Calu3 (cell line): ENCODE data around the gene RPL32. TPM values are rescaled to one million over a fixed set of nuclear protein-coding genes. Genes with fewer than 3 reads are reported as not detected.
"Not testable (repeated sequence)": the region's sequence is repeated elsewhere in the genome, so short reads cannot be mapped to it uniquely, and the experiment has no call there.

ENCODE experiments used
- BruUV-seq: library from RNA; stranded (reverse); fragments of 400-500 nt; replicated peaks from 2 replicates; lab custom pipeline; 2021; lab: Mats Ljungman, UMichigan
- CTCF ChIA-PET: fragments of 300-600 bp; sonication (Branson Sonifier 250); formaldehyde crosslinking; loops from one replicate; lab custom pipeline; 2022; ENCODE audit warnings: antibody characterized with exemption; lab: Charles Lee
- DNase-seq: peaks from one replicate; pipeline ENCODE4 v3.0.0; 2022
- H3K27ac Mint-ChIP-seq: one replicate; pipeline ENCODE4 v1.8.0; 2022; ENCODE audit warnings: mixed read lengths; ENCODE audit not compliant: unreplicated experiment
- H3K27me3 Mint-ChIP-seq: one replicate; pipeline ENCODE4 v1.8.0; 2022; ENCODE audit warnings: mixed read lengths; ENCODE audit not compliant: unreplicated experiment
- H3K36me3 Mint-ChIP-seq: one replicate; pipeline ENCODE4 v1.8.0; 2022; ENCODE audit warnings: mild to moderate bottlenecking, moderate library complexity, mixed read lengths; ENCODE audit not compliant: insufficient read depth, unreplicated experiment
- H3K4me1 Mint-ChIP-seq: one replicate; pipeline ENCODE4 v1.8.0; 2022; ENCODE audit warnings: mild to moderate bottlenecking, low read depth, mixed read lengths; ENCODE audit not compliant: unreplicated experiment
- H3K4me3 Mint-ChIP-seq: one replicate; pipeline ENCODE4 v1.8.0; 2022; ENCODE audit warnings: mild to moderate bottlenecking, low read depth, moderate library complexity, mixed read lengths; ENCODE audit not compliant: unreplicated experiment
- H3K9me3 Mint-ChIP-seq: one replicate; pipeline ENCODE4 v1.8.0; 2022; ENCODE audit warnings: low read depth, mixed read lengths; ENCODE audit not compliant: unreplicated experiment
- CTCF ChIP-seq: fragments of 200-600 bp; IDR thresholded peaks from one replicate; pipeline ENCODE4 v1.8.0; 2022; ENCODE audit warnings: antibody characterized with exemption; ENCODE audit not compliant: unreplicated experiment
- intact Hi-C: fragments of 100-400 bp; cut with micrococcal nuclease; formaldehyde crosslinking; loops from one replicate; pipeline ENCODE4 v1.10.0; 2022; ENCODE audit not compliant: unreplicated experiment
- total RNA-seq: library from RNA; stranded (reverse); gene quantifications from 2 replicates; pipeline ENCODE4 v1.2.3, GENCODE V29; 2022

The RPL32 gene
- total RNA-seq, 1 experiment from 2014 or later: 1,222 TPM

DNA sequence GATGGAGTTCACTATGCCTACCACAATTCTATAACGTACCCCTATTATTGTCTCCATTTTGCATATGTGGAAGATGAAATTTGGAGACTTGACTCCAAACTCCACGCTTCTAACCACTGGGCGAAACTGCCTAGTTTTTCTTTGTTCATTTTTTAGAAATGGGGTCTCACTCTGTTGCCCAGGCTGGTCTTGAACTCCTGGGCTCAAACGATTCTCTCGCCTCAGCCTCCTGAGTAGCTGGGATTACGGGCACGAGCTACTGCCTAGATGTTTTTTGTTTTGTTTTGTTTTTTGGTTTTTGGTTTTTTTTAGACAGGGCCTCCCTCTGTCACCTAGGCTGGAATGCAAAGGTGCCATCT is 584 bp upstream of the RPL32 start:
- CTCF ChIA-PET: interaction anchor here (0.9 to 1.1 kb wide), 2 partner anchors 9 to 18 kb away, joined by 3 to 4 read pairs; no protein-coding TSS in a partner anchor
- peaks cover 53% of the 10 kb centered on the region for H3K36me3 Mint-ChIP-seq
- BruUV-seq: no TSS peak

DNA sequence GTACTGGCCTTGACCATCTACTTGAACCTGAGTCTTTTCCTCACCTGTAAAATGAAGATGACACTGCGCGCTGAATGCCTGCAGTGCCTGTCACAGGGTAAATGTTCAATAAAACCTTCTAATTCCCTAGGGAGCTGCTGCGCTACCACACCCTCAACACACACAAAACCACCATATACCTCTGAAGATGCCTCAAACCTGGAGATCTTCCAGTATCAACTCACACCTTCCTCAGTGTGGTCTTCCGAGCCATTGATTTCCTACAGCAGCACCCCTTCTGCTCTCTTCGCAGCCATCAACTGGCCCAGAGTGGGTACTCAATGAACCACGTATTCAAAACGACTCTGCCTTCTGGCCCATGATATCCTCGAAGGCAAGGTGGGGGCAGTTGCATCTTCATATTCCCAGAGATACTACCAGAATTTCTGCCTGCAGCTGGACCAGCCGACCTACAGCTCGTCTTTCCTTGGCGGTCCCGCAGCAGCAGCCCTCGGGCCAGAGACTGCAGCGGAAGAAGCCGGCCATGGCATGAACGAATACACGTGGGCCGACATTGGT is 695 bp downstream of the RPL32 start:
- Mint-ChIP-seq H3K4me3 (peak overlapping the region; percentile 90), H3K4me1 (peaks cover 22% of the 10 kb centered on the region), H3K27me3 (peaks cover 2% of the 10 kb centered on the region), H3K27ac (peak overlapping the region; percentile 99), H3K9me3 (no peaks in the 10 kb centered on the region), H3K36me3 (peaks cover 65% of the 10 kb centered on the region)
- intact Hi-C loops: no loop called here
- BruUV-seq: TSS peak; percentile 69
- no peak for DNase-seq
- CTCF ChIA-PET: interaction anchor here (0.7 to 1.1 kb wide), 3 partner anchors 13 to 27 kb away, joined by 3 to 6 read pairs (median 3); no protein-coding TSS in a partner anchor
- no peak for TF ChIP-seq CTCF

More for the DNA sequence above, 584 bp upstream of the RPL32 start:
- DNase-seq: no peak
- TF ChIP-seq CTCF: no peak
- Mint-ChIP-seq H3K27ac (peak overlapping the region; percentile 99), H3K9me3 (no peaks in the 10 kb centered on the region), H3K27me3 (peaks cover 7% of the 10 kb centered on the region), H3K4me1 (peaks cover 22% of the 10 kb centered on the region), H3K4me3 (peak overlapping the region; percentile 90)
- intact Hi-C loops: no loop called here

DNA sequence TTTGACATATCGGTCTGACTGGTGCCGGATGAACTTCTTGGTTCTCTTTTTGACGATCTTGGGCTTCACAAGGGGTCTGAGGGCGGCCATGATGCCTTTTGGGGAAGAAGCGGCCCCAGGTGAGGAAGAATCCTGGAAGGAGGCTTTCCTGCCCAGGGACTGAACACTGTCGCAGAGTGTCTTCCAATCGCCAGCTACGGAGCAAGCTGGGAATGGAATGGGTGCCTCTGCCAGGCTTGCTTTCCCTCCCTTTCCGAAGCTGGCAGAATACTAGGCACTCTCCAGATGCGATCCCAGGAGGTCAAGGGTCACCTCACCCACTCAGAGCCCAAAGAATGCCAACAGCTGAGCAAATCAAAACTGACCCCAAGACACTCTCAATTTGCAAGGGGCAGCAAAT is 1.2 kb downstream of the RPL32 start:
- H3K9me3 Mint-ChIP-seq, H3K27me3 Mint-ChIP-seq, DNase-seq, intact Hi-C loops, BruUV-seq: not testable (repeated sequence)
- Mint-ChIP-seq H3K27ac (peak overlapping the region; percentile 99), H3K4me1 (peaks cover 22% of the 10 kb centered on the region), H3K36me3 (peaks cover 70% of the 10 kb centered on the region), H3K4me3 (peak overlapping the region; percentile 90)
- CTCF ChIA-PET: interaction anchor here (1.0 kb wide), 1 partner anchor 28 kb away, joined by 3 read pairs; no protein-coding TSS in a partner anchor

GRCh38 chr3:12839156-12839946 is 2.0 kb downstream of the RPL32 start:
- H3K4me3 Mint-ChIP-seq: peak overlapping the region; percentile 90
- BruUV-seq: no TSS peak
- CTCF ChIA-PET: no interaction called here
- TF ChIP-seq CTCF: no peak
- H3K27me3 Mint-ChIP-seq: no peaks in the 10 kb centered on the region
- H3K9me3 Mint-ChIP-seq: no peaks in the 10 kb centered on the region
- intact Hi-C loops: no loop called here
- H3K36me3 Mint-ChIP-seq: peaks cover 77% of the 10 kb centered on the region
- peak overlapping the region; percentile 99 for H3K27ac Mint-ChIP-seq
- DNase-seq: no peak
- H3K4me1 Mint-ChIP-seq: peaks cover 22% of the 10 kb centered on the region
